ENCODE data around the gene PIGN.

DNA sequence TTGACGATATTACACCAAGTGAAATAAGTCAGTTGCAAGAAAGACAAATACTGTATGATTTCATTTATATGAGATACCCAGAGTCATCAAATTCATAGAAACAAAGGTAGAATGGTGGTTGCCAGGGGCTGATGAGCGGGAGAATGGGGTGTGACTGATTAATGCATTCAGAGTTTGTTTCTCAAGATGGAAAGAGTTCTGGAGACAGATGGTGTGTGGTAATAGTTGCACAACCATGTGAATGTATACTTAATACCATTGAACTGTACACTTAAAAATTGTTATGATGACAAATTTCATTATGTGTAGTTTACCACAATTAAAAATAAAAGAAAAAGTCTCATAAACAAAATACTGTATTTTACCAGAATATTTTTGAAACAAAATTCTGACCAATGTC lies 117.3 kb downstream of the PIGN start:
- TF ChIP-seq CTCF (IDR thresholded peaks at IDR 0.05; ENCODE audit: low read depth, low read length), result no peak
- no peak for TF ChIP-seq POLR2A (IDR thresholded peaks at IDR 0.05; ENCODE audit: extremely low read depth, insufficient read length)
